ENCODE data around the gene POTEJ.
"Not testable (repeated sequence)": the region's sequence is repeated elsewhere in the genome, so short reads cannot be mapped to it uniquely, and the experiment has no call there.

POTEJ gene

GRCh38 chr2:130608276-130609001, 2.8 kb upstream of the POTEJ start:
- not testable (repeated sequence) for DNase-seq

DNA sequence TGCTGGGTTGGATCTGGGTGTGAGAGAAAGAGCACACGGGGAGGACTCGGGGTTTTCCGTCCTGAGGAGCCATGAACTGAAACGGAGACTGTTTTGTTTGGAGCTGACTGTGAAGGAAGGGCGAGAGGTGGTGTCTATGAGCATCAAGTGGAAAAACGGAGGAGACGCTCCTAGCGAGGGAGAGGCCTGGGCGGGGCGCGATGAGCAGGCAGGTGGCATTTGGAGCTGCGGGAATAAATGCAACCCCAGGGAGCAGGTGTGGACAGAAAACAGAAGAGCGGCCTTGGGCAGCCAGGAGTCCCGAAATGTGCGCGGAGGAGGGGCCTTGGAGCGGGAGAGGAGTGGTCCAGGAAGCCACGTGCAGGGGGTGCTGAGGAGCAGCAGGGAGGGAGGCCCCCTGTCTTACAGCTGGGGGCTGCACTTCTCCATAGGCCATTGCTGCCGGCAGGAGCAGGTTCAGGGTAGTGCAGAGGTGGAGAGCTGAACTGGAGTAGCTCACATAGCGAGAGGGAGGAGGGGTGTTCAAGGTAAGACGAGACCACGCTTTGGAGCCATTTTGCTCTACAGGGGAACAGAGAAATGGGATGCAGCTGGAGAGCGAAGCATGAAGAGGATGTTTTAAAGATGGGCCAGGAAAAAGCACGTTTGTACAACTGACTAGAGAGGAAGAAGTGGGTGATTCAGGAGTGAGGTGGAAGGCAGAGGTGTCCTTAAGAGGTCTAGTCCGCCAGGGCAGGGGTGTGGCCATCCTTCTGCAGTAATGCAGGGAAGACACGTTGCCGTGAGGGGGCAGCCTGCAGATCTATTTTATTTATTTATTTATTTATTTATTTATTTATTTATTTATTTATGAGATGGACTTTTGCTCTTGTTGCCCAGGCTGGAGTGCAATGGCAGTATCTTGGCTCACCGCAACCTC, 2.0 kb upstream of the POTEJ start:
- not testable (repeated sequence) for DNase-seq

- DNase-seq, result not testable (repeated sequence)
Observed at GRCh38 chr2:130610486-130610885, 754 bp upstream of the POTEJ start.

GRCh38 chr2:130628784-130629475, 17.7 kb downstream of the POTEJ start:
- DNase-seq, result not testable (repeated sequence)

DNA sequence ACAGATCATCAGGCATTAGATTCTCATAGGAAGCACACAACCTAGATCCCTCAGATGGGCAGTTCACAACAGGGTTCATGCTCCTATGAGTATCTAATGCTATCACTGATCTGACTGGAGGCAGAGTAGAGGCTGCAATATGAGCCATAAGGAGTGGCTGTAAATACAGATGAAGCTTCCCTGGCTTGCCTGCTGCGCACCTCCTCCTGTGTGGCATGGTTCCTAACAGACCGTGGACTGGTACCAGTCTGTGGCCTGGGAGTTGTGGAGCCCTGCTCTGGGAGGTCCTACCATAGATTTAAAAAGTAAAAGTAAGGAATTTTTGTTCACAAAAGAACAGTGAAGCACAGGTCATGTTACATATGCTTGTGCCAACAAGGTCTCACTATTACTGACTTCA, 27.7 kb downstream of the POTEJ start:
- not testable (repeated sequence) for DNase-seq

DNA sequence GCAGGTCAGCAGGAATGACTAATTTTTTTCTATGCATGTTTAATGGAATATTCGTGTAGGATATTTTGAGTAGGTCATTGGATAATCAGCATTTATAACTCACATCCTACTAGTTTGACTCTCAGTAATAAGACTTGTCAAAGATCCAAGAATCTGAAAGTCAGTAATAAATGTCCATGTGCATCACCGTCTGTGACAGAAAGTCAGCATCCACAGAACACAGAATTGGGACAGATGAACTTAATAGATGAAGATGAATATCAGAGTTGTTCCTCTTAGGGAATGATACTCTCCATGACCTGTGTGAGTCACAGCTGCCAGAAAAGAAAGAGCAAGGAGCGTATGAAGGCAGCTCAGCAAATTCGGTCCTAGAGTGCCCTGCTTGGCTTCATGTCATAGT, 30.4 kb downstream of the POTEJ start:
- not testable (repeated sequence) for DNase-seq

GRCh38 chr2:130649285-130649684, 38.0 kb downstream of the POTEJ start:
- not testable (repeated sequence) for DNase-seq

- DNase-seq, result not testable (repeated sequence)
Observed at GRCh38 chr2:130664506-130664905, 53.3 kb downstream of the POTEJ start.

- not testable (repeated sequence) for DNase-seq
Observed at GRCh38 chr2:130665596-130665995, 54.4 kb downstream of the POTEJ start.

DNA sequence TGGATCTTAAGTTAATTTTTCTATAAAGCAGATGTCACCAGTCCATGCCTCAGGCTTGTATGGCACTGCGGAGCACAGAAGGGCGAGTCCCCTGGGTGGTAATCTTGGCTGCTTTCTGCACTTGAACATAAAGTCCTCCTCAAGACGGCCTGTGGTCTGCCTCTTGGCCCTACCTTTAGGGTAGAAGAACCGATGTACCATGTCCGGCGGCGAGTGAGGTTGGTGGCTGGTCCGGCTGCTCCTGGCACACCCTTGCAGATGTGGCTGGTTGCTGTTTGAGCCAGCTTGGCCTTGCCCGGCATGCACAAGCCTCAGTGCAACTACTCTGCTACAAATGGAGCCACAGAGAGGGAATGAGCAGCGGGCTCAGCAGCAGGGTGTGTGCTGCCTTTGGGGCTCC, 56.3 kb downstream of the POTEJ start:
- not testable (repeated sequence) for DNase-seq

- DNase-seq, result not testable (repeated sequence)
Observed at GRCh38 chr2:130670026-130670745, 58.9 kb downstream of the POTEJ start.

GRCh38 chr2:130692041-130692770, 81.0 kb downstream of the POTEJ start:
- not testable (repeated sequence) for DNase-seq

DNA sequence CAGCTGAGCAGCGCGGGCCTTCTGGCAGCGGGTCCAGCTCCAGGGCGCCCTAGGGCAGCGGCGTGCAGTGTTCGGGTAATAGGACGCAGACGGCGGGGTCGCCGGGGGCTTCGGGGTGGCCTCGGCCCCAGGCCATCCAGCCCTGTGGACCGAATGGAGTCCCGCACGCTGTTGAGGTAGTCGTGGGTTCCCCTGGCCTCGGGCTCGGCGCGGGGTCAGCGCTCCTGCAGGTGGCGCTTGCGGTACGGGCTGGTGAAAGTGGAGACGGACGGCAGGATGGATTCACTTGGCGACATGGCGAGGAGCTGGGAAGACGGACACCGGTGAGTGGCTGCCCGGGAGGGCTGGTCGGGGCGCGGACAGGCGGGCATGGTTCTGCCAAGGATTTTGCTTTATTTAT, 82.2 kb downstream of the POTEJ start:
- not testable (repeated sequence) for DNase-seq

DNA sequence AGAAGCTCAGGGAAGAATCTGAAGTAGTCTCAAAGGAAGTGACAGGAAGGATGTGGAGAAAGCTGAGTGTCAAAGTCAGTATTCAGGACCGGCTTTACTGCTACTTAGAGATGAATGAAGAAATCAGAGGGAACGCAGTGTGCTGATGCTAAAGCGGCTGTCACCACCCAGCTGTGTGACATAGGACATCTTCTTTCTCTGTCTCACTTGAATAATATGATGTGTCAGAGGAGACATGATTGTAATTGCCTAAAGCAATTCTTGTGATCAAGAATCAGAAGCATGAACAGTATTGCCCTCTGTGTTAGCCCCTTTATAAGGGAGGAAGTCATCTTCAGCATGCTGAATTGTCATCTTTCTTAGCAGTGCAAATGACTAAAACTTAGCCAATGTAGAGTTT, 92.0 kb downstream of the POTEJ start:
- not testable (repeated sequence) for DNase-seq

All from stimulated activated CD4-positive, alpha-beta T cell treated with anti-CD3 and anti-CD28 coated beads, Interleukin-4, amount 100 ng/mL, for 1 hour (primary cell).